Effector memory CD8-positive, alpha-beta T cell (primary cell): ENCODE data around the gene CCL7.

Experiments used
- ATAC-seq: fragments of 150-1000 bp; cut with Tn5 transposase; replicated peaks from 2 replicates; pipeline ENCODE4 v1.10.0; 2021; ENCODE audit warnings: mild to moderate bottlenecking, moderate library complexity
- DNase-seq, 3 experiments: peaks; one replicate each; pipeline ENCODE4 v3.0.0; 2021
- H3K27ac Mint-ChIP-seq, 2 donors: one replicate each; pipeline ENCODE4 v1.8.0; 2022; ENCODE audit warnings: mild to moderate bottlenecking in 2 of 2, mixed read lengths in 2 of 2, moderate library complexity in 2 of 2
- H3K27me3 Mint-ChIP-seq, 2 donors: one replicate each; pipeline ENCODE4 v1.8.0; 2022; ENCODE audit warnings: mixed read lengths in 2 of 2
- H3K36me3 Mint-ChIP-seq: one replicate; pipeline ENCODE4 v1.8.0; 2022; ENCODE audit warnings: mild to moderate bottlenecking, moderate library complexity, mixed read lengths; ENCODE audit not compliant: insufficient read depth
- H3K4me1 Mint-ChIP-seq, 2 donors: one replicate each; pipeline ENCODE4 v1.8.0; 2022; ENCODE audit warnings: low read depth in 2 of 2, mixed read lengths in 2 of 2
- H3K4me3 Mint-ChIP-seq, 2 donors: one replicate each; pipeline ENCODE4 v1.8.0; 2022; ENCODE audit warnings: mild to moderate bottlenecking in 2 of 2, mixed read lengths in 2 of 2, moderate library complexity in 2 of 2
- H3K9me3 Mint-ChIP-seq, 2 donors: one replicate each; pipeline ENCODE4 v1.8.0; 2022; ENCODE audit warnings: mixed read lengths in 2 of 2

Gene CCL7

DNA sequence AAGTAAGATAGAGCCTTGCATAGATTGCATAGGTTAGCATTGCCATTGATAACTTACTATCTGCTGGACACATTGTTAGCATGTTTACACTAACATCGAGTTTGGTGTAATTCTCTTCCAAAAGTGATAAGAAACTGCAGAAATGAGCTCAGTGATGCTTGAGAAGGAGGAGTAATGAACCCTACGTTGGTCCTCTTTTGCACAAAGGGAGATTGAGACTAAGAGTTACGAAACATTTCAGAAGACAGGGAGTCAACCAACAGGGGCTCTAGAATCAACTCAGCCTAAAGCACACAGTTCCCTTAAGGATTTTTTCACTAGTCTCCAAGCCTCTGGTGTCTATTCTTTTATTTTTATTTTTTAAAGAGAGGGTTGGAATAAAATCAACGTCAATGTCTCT lies 6.8 kb downstream of the CCL7 start:
- DNase-seq, result no peak
- H3K4me1 Mint-ChIP-seq, result no peaks in the 10 kb centered on the region
- no peak overlapping the region for H3K4me3 Mint-ChIP-seq
- H3K36me3 Mint-ChIP-seq, result peaks cover 3% of the 10 kb centered on the region
- no peak for ATAC-seq
- peaks cover 79 to 84% of the 10 kb centered on the region in 2 donors for H3K27me3 Mint-ChIP-seq
- no peaks in the 10 kb centered on the region for H3K9me3 Mint-ChIP-seq
- no peak overlapping the region for H3K27ac Mint-ChIP-seq

DNA sequence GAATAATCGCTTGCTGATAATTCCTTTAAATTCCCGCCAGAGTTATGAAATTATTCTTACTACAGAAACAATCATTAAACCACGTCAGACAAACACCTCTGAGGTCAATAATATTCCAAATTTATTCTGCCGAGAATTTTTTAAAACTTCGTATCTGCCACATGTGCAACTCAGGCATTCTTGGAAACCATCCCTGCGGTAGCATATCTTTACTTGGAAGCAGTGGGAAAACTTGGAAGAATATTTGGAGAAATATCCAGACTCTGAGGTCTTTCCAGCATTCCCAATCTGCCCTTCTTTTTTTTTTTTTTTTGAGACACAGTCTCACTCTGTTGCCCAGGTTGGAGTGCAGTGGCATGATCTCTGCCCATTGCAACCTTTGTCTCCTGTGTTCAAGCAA lies 13.6 kb downstream of the CCL7 start:
- ATAC-seq (no peak), DNase-seq (no peak)
- Mint-ChIP-seq H3K27me3 (peaks cover 57 to 65% of the 10 kb centered on the region in 2 donors), H3K4me1 (no peaks in the 10 kb centered on the region), H3K9me3 (no peaks in the 10 kb centered on the region), H3K4me3 (no peak overlapping the region), H3K36me3 (no peaks in the 10 kb centered on the region), H3K27ac (no peak overlapping the region)

GRCh38 chr17:34285286-34285792 lies 15.3 kb downstream of the CCL7 start, which contains the start of gene CCL11:
Gene CCL11, plus strand, starts transcription at chr17:34285742. Its CDS starts 67 bp downstream, at chr17:34285809.
- Mint-ChIP-seq H3K27ac (no peak within 1 kb of the TSS), H3K9me3 (no peaks in the 10 kb centered on the region), H3K27me3 (peaks cover 45 to 66% of the 10 kb centered on the region in 2 donors), H3K4me1 (no peaks in the 10 kb centered on the region), H3K4me3 (no peak within 1 kb of the TSS), H3K36me3 (no peaks in the 10 kb centered on the region)
- DNase-seq, result no peak
- no peak for ATAC-seq

DNA sequence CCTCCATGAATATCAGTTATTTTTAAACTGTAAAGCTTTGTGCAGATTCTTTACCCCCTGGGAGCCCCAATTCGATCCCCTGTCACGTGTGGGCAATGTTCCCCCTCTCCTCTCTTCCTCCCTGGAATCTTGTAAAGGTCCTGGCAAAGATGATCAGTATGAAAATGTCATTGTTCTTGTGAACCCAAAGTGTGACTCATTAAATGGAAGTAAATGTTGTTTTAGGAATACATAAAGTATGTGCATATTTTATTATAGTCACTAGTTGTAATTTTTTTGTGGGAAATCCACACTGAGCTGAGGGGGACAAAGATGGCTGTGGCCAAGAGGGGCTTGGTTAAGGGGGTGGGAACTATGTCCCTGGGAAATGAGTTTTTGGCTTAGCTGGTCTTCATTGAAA lies 17.9 kb downstream of the CCL7 start:
- no peak for ATAC-seq
- H3K9me3 Mint-ChIP-seq, result no peaks in the 10 kb centered on the region
- no peaks in the 10 kb centered on the region for H3K36me3 Mint-ChIP-seq

DNA sequence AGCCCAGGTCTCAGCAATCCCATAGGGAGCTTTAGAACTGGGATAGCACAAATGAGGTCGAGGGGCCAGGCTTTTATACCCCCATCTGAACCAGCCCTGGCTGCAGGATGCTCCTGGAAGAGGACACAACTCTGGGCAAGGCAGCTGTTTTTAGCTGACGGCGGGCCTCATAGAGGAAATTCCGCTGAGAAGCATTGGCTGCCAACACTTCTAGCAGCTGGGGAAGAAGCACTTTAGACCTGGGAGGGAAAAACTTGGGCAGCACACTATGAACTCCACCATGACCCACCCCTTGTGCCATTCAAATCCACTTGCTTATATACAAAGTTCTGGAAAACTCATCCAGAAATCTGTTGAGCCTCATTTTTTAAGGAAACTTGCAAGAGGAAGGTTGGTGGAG lies 20.6 kb downstream of the CCL7 start:
- H3K4me1 Mint-ChIP-seq, result no peaks in the 10 kb centered on the region
- ATAC-seq (no peak), DNase-seq (no peak)
- peaks cover 35 to 44% of the 10 kb centered on the region in 2 donors for H3K27me3 Mint-ChIP-seq
- no peak overlapping the region for H3K4me3 Mint-ChIP-seq
- no peaks in the 10 kb centered on the region for H3K36me3 Mint-ChIP-seq
- H3K27ac Mint-ChIP-seq, result no peak overlapping the region
- H3K9me3 Mint-ChIP-seq, result no peaks in the 10 kb centered on the region

More for the DNA sequence above, 17.9 kb downstream of the CCL7 start:
- no peaks in the 10 kb centered on the region for H3K4me1 Mint-ChIP-seq
- no peak for DNase-seq
- no peak overlapping the region for H3K4me3 Mint-ChIP-seq
- H3K27me3 Mint-ChIP-seq, result peaks cover 40 to 50% of the 10 kb centered on the region in 2 donors
- no peak overlapping the region for H3K27ac Mint-ChIP-seq

DNA sequence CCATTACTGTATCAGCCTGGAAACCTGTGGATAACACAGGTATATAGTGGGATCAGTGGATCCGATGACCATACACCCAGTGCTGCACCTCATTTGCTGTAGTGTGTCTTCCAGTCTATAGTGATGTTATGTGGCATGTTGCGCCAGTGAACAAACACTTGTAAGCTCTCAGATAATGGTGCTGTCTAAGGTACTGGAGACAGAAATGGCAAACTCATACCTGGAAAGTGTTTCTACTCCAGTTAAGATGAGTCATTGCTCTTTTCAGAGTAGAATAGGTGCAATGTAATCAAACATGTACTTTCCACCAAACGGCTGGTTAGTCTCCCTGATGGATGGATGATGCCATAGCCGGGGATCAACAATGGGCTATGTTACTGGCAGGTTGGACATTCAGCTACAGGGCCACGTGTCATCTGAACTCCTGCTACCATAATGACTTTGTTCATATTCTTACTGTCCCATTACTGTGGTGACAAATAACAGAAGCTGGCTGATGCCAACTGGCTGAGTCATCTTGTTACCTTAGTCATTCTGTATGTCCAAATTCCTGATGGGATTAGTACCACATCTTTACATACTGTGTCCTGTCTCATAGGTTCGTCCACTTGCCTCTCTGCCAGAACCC lies 21.8 kb downstream of the CCL7 start:
- Mint-ChIP-seq H3K4me3 (no peak overlapping the region), H3K9me3 (no peaks in the 10 kb centered on the region), H3K36me3 (no peaks in the 10 kb centered on the region), H3K27me3 (peaks cover 25 to 35% of the 10 kb centered on the region in 2 donors), H3K4me1 (no peaks in the 10 kb centered on the region), H3K27ac (no peak overlapping the region)
- ATAC-seq (no peak), DNase-seq (no peak)

DNA sequence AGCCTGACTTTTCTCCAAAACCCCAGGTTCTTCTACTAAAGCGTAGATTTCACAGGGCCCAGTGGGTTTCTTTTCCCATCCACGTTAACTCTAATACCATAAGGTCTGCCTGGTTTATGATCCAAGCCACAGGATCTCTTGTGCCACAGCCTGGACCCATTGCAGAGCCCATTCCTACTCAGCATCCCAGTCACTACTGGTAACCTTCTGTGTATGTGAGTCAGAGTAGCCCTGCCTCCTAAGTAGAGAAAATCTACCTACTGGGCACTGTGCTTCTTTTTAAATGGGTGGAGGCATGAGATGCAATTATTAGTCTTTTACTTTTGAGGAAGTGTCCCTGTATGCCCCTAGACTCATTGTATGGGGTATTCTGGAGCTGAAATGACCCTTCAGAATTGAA lies 29.0 kb downstream of the CCL7 start:
- H3K4me3 Mint-ChIP-seq, result no peak overlapping the region
- no peak for DNase-seq
- no peaks in the 10 kb centered on the region for H3K9me3 Mint-ChIP-seq
- ATAC-seq, result no peak
- H3K27ac Mint-ChIP-seq, result no peak overlapping the region
- H3K27me3 Mint-ChIP-seq, result peaks cover 31 to 43% of the 10 kb centered on the region in 2 donors
- no peaks in the 10 kb centered on the region for H3K36me3 Mint-ChIP-seq
- H3K4me1 Mint-ChIP-seq, result no peaks in the 10 kb centered on the region

GRCh38 chr17:34299956-34300577 lies 30.0 kb downstream of the CCL7 start:
- no peak overlapping the region for H3K4me3 Mint-ChIP-seq
- no peaks in the 10 kb centered on the region for H3K4me1 Mint-ChIP-seq
- H3K27me3 Mint-ChIP-seq, result peaks cover 37 to 43% of the 10 kb centered on the region in 2 donors
- H3K36me3 Mint-ChIP-seq, result no peaks in the 10 kb centered on the region
- no peaks in the 10 kb centered on the region for H3K9me3 Mint-ChIP-seq
- H3K27ac Mint-ChIP-seq, result no peak overlapping the region
- ATAC-seq, result no peak
- DNase-seq, result no peak

- no peaks in the 10 kb centered on the region for H3K4me1 Mint-ChIP-seq
- H3K27me3 Mint-ChIP-seq, result peaks cover 40 to 43% of the 10 kb centered on the region in 2 donors
- no peak overlapping the region for H3K27ac Mint-ChIP-seq
- no peaks in the 10 kb centered on the region for H3K9me3 Mint-ChIP-seq
- H3K4me3 Mint-ChIP-seq, result no peak overlapping the region
- no peaks in the 10 kb centered on the region for H3K36me3 Mint-ChIP-seq
- no peak for ATAC-seq
- DNase-seq, result no peak
Measured at GRCh38 chr17:34300652-34301370, 30.8 kb downstream of the CCL7 start.

GRCh38 chr17:34301986-34302385 lies 32.0 kb downstream of the CCL7 start:
- Mint-ChIP-seq H3K27me3 (peaks cover 43 to 47% of the 10 kb centered on the region in 2 donors), H3K4me1 (no peaks in the 10 kb centered on the region), H3K9me3 (no peaks in the 10 kb centered on the region), H3K4me3 (no peak overlapping the region), H3K27ac (no peak overlapping the region), H3K36me3 (no peaks in the 10 kb centered on the region)
- no peak for DNase-seq
- no peak for ATAC-seq

DNA sequence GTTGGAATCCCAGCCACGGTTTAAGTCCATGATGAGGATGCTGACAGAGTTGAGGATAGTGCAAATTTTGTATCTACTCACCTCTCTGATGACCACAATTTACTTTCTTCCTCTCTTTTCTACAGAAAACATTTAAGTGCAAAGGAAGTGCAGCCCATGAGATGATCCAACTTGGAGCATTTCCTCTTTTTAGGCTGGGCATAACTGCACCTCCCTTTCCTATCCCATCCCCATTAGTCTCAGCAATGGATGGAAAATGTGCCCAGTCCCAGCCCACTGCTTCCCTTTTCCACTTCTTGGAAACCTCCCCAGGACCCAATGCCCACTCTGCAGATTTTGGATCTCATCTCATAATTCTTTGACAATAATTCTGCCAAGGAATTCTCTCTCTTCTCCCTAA lies 32.6 kb downstream of the CCL7 start:
- peaks cover 43 to 48% of the 10 kb centered on the region in 2 donors for H3K27me3 Mint-ChIP-seq

DNA sequence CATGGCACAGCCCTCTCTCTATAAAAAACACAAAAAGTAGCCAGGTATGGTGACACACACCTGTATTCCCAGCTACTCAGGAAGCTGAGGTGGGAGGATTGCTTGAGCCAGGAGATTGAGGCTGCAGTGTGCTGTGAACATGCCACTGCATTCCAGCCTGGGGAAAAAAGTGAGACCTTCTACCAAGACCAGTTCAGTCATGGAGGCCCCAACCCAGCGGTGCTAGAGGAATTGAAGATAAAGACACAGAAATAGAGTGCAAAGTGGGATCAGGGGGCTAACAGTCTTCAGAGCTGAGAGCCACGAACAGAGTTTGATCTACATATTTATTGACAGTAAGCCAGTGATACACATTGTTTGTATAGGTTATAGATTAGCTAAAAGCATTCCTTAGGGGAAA lies 33.6 kb downstream of the CCL7 start:
- Mint-ChIP-seq H3K27me3 (peaks cover 36 to 48% of the 10 kb centered on the region in 2 donors), H3K36me3 (no peaks in the 10 kb centered on the region)

More for the DNA sequence above, 32.6 kb downstream of the CCL7 start:
- no peak for DNase-seq
- no peaks in the 10 kb centered on the region for H3K36me3 Mint-ChIP-seq
- H3K27ac Mint-ChIP-seq, result no peak overlapping the region
- no peaks in the 10 kb centered on the region for H3K9me3 Mint-ChIP-seq
- ATAC-seq, result no peak
- H3K4me1 Mint-ChIP-seq, result no peaks in the 10 kb centered on the region
- H3K4me3 Mint-ChIP-seq, result no peak overlapping the region

DNA sequence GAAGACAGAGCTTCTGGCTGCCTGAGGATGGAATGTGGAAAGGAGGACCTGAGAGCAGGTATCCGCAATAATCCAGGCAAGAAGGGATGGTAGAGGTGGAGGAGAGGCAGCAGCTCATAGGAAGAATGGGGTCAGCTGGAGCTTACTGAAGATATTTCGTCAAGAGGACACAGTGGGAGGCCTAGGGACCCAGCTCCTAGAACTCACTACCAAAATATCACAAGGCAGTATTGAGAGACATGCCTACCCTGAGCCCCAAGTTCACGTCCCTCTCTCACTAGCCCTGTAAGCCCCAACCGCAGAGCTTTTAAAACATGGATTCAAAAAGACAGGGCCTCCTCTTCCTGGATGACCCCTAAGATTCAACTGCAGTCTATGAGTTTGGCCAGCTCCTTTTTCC lies 35.0 kb downstream of the CCL7 start:
- peaks cover 30 to 47% of the 10 kb centered on the region in 2 donors for H3K27me3 Mint-ChIP-seq

More for the DNA sequence above, 33.6 kb downstream of the CCL7 start:
- DNase-seq, result no peak
- no peaks in the 10 kb centered on the region for H3K9me3 Mint-ChIP-seq
- no peaks in the 10 kb centered on the region for H3K4me1 Mint-ChIP-seq
- no peak overlapping the region for H3K4me3 Mint-ChIP-seq
- ATAC-seq, result no peak
- H3K27ac Mint-ChIP-seq, result no peak overlapping the region

More for the DNA sequence above, 35.0 kb downstream of the CCL7 start:
- H3K4me1 Mint-ChIP-seq, result no peaks in the 10 kb centered on the region
- no peak overlapping the region for H3K27ac Mint-ChIP-seq
- no peak overlapping the region for H3K4me3 Mint-ChIP-seq
- ATAC-seq, result no peak
- no peaks in the 10 kb centered on the region for H3K9me3 Mint-ChIP-seq
- no peak for DNase-seq
- H3K36me3 Mint-ChIP-seq, result no peaks in the 10 kb centered on the region
